GM12878 (cell line): ENCODE data around the gene AP3B2. TPM values are rescaled to one million over a fixed set of nuclear protein-coding genes. Genes with fewer than 3 reads are reported as not detected.

Source experiments
- ASH2L ChIP-seq: fragments of 300-600, 200-600 bp; sonication (generic); IDR thresholded peaks from 2 replicates; pipeline ENCODE4 v1.6.1; 2017; ENCODE audit warnings: low read depth, mild to moderate bottlenecking, borderline replicate concordance
- CREB1 ChIP-seq: IDR thresholded peaks from 2 replicates; pipeline ENCODE4 v1.6.1; 2012; ENCODE audit warnings: low read depth, mild to moderate bottlenecking, inconsistent platforms
- EED ChIP-seq: sonication (generic); IDR thresholded peaks from 2 replicates; pipeline ENCODE4 v1.6.1; 2016; ENCODE audit warnings: antibody characterized with exemption, low read depth
- ESRRA ChIP-seq: IDR thresholded peaks from 2 replicates; pipeline ENCODE4 v1.6.1; 2012; ENCODE audit warnings: mild to moderate bottlenecking, low read length, improper control_type of control experiment
- ETV6 ChIP-seq, 2 experiments: fragments of 450-650 bp in 1 of 2; IDR thresholded peaks in 1 of 2; conservative IDR thresholded peaks in 1 of 2; 2 replicates each; pipeline ENCODE4 v1.6.1; 2014; ENCODE audit warnings: antibody characterized with exemption in 1 of 2, borderline replicate concordance in 1 of 2, low read depth in 1 of 2, mild to moderate bottlenecking in 1 of 2, moderate library complexity in 1 of 2
- HCFC1 ChIP-seq: fragments of 150-350 bp; IDR thresholded peaks from 2 replicates; pipeline ENCODE4 v1.6.1; 2014; ENCODE audit warnings: low read length
- HDAC6 ChIP-seq: fragments of 200-600 bp; sonication (generic); IDR thresholded peaks from one replicate; pipeline ENCODE4 v1.8.0; 2017; ENCODE audit warnings: antibody characterized with exemption; ENCODE audit not compliant: unreplicated experiment
- HDGF ChIP-seq: fragments of 450-650 bp; IDR thresholded peaks from 2 replicates; pipeline ENCODE4 v1.6.1; 2016; ENCODE audit warnings: antibody characterized with exemption
- NBN ChIP-seq: fragments of 450-650 bp; IDR thresholded peaks from 2 replicates; pipeline ENCODE4 v1.6.1; 2016
- RBBP5 ChIP-seq: fragments of 200-600 bp; sonication (generic); conservative IDR thresholded peaks from 2 replicates; pipeline ENCODE4 v1.6.1; 2016
- SIN3A ChIP-seq: IDR thresholded peaks from 2 replicates; pipeline ENCODE4 v1.6.1; 2012; ENCODE audit warnings: low read depth, low read length, improper control_type of control experiment
- polyA plus RNA-seq, 11 experiments: library from polyadenylated mRNA; depleted of rRNA in 4 of 11; unstranded in 6 of 11; stranded (reverse) in 5 of 11; fragments of >200 nt; fragmentation: Nextera tagmentation in 4 of 11; fragmentation: Illumina TruSeq in 1 of 11; extraction: Ambion mirVana in 4 of 11; extraction: Trizol in 1 of 11; gene quantifications; 1 replicate in 1 of 11; 2 replicates in 10 of 11; pipeline versions ENCODE4 v1.2.1 to v1.2.3, GENCODE V29; 2011 to 2016; ENCODE audit warnings: inconsistent platforms in 2 of 11, missing spikeins in 2 of 11, low read depth in 1 of 11
- total RNA-seq, 4 experiments: library from RNA; depleted of rRNA in 3 of 4; stranded (reverse); fragments of >200 nt in 3 of 4; fragmentation: Illumina TruSeq in 1 of 4; extraction: Trizol in 1 of 4; gene quantifications; 2 replicates each; pipeline versions ENCODE4 v1.2.1 to v1.2.3, GENCODE V29; 2013 to 2021
- TF ChIP-seq, protein P1 (sequence below): fragments of 450-650 bp; IDR thresholded peaks from 2 replicates; pipeline ENCODE4 v1.6.1; 2018; ENCODE audit warnings: borderline replicate concordance, mild to moderate bottlenecking; ENCODE audit not compliant: partially characterized antibody

The AP3B2 gene
- total and polyA plus RNA-seq, 10 of the 15 experiments (the other 5 are each of a cell fraction or from before 2014, with no cell fraction given): not detected

DNA sequence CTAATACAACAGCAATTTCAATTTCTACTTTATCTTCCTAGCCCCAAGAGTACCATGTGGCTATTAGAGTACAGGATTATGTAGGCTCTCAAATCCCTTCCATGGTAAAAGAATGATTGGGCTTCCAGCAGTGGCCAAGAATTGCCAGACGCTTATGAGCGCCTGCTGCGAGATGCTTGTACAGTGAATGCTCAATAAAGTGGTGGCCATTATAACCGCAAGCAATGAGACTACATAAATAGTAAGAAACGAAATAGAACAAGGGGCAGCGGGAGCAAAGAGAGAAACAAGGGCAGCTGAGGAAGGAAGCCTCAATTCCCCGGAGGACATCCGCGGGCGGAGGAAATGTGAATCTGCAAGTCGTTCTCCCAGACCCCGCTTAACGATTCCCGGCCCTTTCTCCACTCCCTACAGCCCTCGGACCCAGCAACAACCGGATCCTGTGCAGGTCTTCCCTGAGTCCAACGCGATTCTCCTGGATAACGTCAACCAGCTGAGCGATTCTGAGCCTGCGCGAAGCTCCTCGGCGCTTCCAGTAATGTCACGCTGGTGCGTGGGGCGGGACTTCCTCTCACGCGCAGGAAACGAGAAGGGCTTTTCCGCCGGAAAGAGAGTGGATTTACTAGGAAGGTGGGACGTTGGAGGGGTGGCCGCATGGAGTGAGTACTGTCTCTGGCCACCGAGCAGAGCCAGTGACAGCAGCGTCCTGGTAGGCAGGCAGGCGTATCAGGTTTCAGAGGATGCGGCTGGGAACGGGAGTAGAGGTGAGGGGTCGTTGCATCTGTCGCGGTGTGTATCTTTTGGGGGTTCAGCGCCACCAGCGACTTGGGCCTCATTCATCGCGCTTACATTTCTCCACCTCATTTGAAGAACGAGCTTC is 40.5 kb upstream of the AP3B2 start (continued):
- peak; percentile 66; the same call in 1 of the 2 replicates for TF ChIP-seq EED
- TF ChIP-seq HDGF: peak; percentile 76; the same call in 1 of the 2 replicates
- no peak for TF ChIP-seq RBBP5
- no peak for TF ChIP-seq ASH2L
- TF ChIP-seq ESRRA: no peak
- TF ChIP-seq HCFC1: peak; percentile 56
- TF ChIP-seq NBN: 0 out of 2 replicates have a peak, but pooled peaks have one; percentile 61
- TF ChIP-seq CREB1: peak; percentile 82
- peak; percentile 69; the same call in 1 of the 2 replicates for TF ChIP-seq SIN3A
- TF ChIP-seq, protein P1, sequence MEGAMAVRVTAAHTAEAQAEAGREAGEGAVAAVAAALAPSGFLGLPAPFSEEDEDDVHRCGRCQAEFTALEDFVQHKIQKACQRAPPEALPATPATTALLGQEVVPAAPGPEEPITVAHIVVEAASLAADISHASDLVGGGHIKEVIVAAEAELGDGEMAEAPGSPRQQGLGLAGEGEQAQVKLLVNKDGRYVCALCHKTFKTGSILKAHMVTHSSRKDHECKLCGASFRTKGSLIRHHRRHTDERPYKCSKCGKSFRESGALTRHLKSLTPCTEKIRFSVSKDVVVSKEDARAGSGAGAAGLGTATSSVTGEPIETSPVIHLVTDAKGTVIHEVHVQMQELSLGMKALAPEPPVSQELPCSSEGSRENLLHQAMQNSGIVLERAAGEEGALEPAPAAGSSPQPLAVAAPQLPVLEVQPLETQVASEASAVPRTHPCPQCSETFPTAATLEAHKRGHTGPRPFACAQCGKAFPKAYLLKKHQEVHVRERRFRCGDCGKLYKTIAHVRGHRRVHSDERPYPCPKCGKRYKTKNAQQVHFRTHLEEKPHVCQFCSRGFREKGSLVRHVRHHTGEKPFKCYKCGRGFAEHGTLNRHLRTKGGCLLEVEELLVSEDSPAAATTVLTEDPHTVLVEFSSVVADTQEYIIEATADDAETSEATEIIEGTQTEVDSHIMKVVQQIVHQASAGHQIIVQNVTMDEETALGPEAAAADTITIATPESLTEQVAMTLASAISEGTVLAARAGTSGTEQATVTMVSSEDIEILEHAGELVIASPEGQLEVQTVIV: peak; percentile 16
- TF ChIP-seq ETV6 (conservative IDR thresholded peaks at IDR 0.05 in 1 of 2, IDR thresholded peaks at IDR 0.05 in 1 of 2; ENCODE audit: borderline replicate concordance in 1 of 2, low read depth in 1 of 2): peak in 1 of 2 experiments; percentile 91; a peak in 2 of 4 replicates
- peak; percentile 29 for TF ChIP-seq HDAC6
